ENCODE data around the gene USP13. TPM values are rescaled to one million over a fixed set of nuclear protein-coding genes. Genes with fewer than 3 reads are reported as not detected.

USP13 gene
- total RNA-seq, 1 donor from 2014 or later: 11.5 TPM

DNA sequence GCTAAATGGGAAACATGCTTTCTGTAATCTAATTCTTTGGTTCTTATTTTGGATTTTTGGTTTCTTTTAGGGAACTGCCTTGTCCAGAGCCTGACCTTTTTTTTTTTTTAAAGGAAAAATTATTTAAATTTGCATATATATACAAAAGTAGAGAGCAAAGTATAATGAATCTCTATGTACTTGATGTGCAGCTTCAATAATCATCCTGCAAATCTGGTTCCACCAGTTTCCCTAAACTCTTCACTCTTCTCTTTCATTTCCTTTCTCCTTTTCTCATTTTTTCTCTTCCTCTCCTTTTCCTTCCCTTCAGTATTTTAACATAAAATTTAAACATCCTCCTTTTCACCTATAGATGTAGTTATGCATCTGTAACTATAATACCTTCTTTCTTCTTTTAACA lies 82.5 kb downstream of the USP13 start:
- H3K36me3 ChIP-seq: peaks cover 0 to 7% of the 10 kb centered on the region in 2 donors
- no peak overlapping the region for H3K27ac ChIP-seq
- TF ChIP-seq, protein P1, sequence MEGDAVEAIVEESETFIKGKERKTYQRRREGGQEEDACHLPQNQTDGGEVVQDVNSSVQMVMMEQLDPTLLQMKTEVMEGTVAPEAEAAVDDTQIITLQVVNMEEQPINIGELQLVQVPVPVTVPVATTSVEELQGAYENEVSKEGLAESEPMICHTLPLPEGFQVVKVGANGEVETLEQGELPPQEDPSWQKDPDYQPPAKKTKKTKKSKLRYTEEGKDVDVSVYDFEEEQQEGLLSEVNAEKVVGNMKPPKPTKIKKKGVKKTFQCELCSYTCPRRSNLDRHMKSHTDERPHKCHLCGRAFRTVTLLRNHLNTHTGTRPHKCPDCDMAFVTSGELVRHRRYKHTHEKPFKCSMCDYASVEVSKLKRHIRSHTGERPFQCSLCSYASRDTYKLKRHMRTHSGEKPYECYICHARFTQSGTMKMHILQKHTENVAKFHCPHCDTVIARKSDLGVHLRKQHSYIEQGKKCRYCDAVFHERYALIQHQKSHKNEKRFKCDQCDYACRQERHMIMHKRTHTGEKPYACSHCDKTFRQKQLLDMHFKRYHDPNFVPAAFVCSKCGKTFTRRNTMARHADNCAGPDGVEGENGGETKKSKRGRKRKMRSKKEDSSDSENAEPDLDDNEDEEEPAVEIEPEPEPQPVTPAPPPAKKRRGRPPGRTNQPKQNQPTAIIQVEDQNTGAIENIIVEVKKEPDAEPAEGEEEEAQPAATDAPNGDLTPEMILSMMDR (IDR thresholded peaks at IDR 0.05): no peak
- TF ChIP-seq POLR2A (IDR thresholded peaks at IDR 0.05): no peak
- TF ChIP-seq POLR2AphosphoS5 (IDR thresholded peaks at IDR 0.05; ENCODE audit: insufficient read depth in 1 of 2, low read depth in 1 of 2): no peak
- no peak for DNase-seq (ENCODE audit: extremely low spot score in 2 of 2)
- intact Hi-C loops (cut with DNase I): no loop called here
- H3K4me1 ChIP-seq: no peaks in the 10 kb centered on the region
- no peaks in the 10 kb centered on the region for H3K27me3 ChIP-seq
- no peaks in the 10 kb centered on the region for H3K9me3 ChIP-seq
- no peak overlapping the region for H3K4me3 ChIP-seq

DNA sequence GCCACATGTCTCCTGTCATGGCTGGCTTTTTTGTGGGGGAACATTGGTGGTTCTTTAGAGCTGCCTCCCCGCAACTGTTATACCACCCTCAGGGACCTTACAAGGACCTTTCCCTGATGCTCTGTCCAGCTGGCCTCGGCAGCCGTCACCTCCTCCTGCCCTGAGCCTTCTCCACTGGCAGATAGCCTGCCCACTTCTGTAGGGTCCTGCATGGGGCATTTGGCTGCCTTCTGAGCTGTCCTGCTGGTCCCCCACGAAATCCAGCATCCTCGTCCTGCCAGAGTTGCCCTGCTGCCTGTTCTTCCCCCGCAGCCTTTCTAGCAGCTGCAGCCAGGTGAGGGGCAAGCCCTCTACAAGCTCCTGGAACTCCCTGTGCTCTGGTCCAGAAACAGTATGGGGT lies 86.2 kb downstream of the USP13 start:
- H3K36me3 ChIP-seq: peaks cover 0 to 12% of the 10 kb centered on the region in 2 donors
- H3K27ac ChIP-seq: no peak overlapping the region
- DNase-seq (ENCODE audit: extremely low spot score in 2 of 2): no peak
- no peaks in the 10 kb centered on the region for H3K27me3 ChIP-seq
- H3K4me1 ChIP-seq: no peaks in the 10 kb centered on the region
- intact Hi-C loops (cut with DNase I): no loop called here
- TF ChIP-seq POLR2A (IDR thresholded peaks at IDR 0.05): no peak
- TF ChIP-seq, protein P1 (IDR thresholded peaks at IDR 0.05): no peak
- TF ChIP-seq POLR2AphosphoS5 (IDR thresholded peaks at IDR 0.05; ENCODE audit: insufficient read depth in 1 of 2, low read depth in 1 of 2): no peak
- H3K4me3 ChIP-seq: no peak overlapping the region
- no peaks in the 10 kb centered on the region for H3K9me3 ChIP-seq

DNA sequence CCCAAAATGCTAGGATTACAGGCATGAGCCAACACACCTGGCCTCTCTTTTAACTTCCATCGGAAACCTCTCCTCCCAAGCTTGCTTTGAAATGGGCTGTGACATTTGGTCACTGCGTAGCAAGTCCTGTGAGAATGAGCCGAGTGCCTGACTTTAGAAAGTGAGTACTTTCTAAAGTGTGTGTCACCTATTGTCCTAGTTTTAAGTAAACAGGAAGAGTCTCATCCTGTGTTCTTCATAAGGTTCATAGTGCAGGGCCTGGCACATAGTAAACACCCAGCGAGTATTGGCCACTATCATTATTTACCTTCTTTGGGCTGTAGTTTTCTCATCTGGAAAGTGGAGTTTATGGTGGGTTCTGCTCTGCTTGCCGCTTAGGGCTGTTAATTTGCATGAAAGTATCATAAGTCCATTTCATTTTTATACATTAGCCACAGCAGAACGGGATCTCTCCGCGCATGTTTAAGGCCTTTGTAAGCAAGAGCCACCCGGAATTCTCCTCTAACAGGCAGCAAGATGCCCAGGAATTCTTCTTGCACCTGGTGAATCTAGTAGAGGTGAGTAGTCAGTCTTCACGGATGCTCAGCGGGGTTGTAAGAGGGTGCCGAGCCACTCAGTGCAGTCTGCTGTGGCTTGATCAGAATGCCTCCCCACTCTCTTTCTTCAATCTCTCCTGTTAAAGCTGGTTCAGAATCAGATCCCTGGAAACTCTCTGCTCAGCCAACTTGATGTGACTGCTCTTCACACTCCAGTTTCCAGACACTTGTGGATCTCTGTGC lies 87.2 kb downstream of the USP13 start:
- DNase-seq (ENCODE audit: extremely low spot score in 2 of 2): no peak
- intact Hi-C loops (cut with DNase I): no loop called here
- H3K36me3 ChIP-seq: peaks cover 0 to 12% of the 10 kb centered on the region in 2 donors

DNA sequence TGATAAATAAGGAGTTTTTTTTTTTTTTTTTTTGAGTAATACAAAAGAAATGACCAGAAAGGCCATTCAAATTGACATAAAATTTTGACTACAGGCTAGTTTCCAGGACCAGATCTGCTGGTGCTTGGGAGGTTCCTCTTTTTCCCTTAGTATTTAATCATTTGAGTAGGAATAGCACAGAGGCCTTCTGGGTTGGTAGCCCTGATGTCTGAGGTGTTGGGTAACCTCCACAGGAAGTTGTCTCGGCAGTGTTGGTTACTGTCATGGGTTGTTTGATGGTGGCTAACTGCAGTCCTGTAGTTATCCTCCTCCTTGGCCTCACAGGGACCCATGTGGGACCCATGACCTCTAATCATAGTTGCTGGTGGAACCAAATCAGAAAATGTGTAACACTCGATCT lies 91.1 kb downstream of the USP13 start:
- H3K4me3 ChIP-seq: no peak overlapping the region
- H3K27ac ChIP-seq: no peak overlapping the region
- H3K9me3 ChIP-seq: no peaks in the 10 kb centered on the region
- no peak for TF ChIP-seq POLR2A (IDR thresholded peaks at IDR 0.05)
- no peak for TF ChIP-seq POLR2AphosphoS5 (IDR thresholded peaks at IDR 0.05; ENCODE audit: insufficient read depth in 1 of 2, low read depth in 1 of 2)
- TF ChIP-seq, protein P1 (IDR thresholded peaks at IDR 0.05): no peak
- intact Hi-C loops (cut with DNase I): no loop called here
- no peaks in the 10 kb centered on the region for H3K27me3 ChIP-seq
- H3K36me3 ChIP-seq: peaks cover 0 to 12% of the 10 kb centered on the region in 2 donors
- no peak for DNase-seq (ENCODE audit: extremely low spot score in 2 of 2)
- H3K4me1 ChIP-seq: no peaks in the 10 kb centered on the region

More for the DNA sequence above, 87.2 kb downstream of the USP13 start:
- TF ChIP-seq, protein P1 (IDR thresholded peaks at IDR 0.05): no peak
- TF ChIP-seq POLR2A (IDR thresholded peaks at IDR 0.05) (no peak), POLR2AphosphoS5 (IDR thresholded peaks at IDR 0.05; ENCODE audit: insufficient read depth in 1 of 2, low read depth in 1 of 2) (no peak)
- Histone ChIP-seq H3K27me3 (no peaks in the 10 kb centered on the region), H3K9me3 (no peaks in the 10 kb centered on the region), H3K4me1 (no peaks in the 10 kb centered on the region), H3K4me3 (no peak overlapping the region), H3K27ac (no peak overlapping the region)

DNA sequence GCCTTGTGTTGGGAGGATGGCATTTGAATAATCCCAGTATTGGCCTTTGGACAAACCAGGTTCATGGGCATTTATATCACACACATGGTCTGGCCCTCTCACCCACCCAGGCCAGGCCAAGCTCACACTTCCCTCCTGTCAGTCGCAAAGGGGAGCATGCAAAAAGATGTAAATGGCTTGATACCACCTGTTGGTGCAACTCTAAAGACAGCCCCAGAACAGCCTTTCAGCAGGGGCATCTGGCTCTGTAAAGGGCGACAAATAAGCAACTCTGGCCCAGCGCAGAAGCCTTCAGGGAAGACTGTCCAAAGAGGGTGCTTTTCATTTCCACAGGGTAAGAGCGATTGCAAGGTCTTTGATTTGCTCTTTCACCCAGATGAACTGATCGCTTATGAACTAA lies 91.8 kb downstream of the USP13 start:
- peaks cover 0 to 12% of the 10 kb centered on the region in 2 donors for H3K36me3 ChIP-seq
- TF ChIP-seq, protein P1 (IDR thresholded peaks at IDR 0.05): no peak
- TF ChIP-seq POLR2A (IDR thresholded peaks at IDR 0.05) (no peak), POLR2AphosphoS5 (IDR thresholded peaks at IDR 0.05; ENCODE audit: insufficient read depth in 1 of 2, low read depth in 1 of 2) (no peak)
- intact Hi-C loops (cut with DNase I): no loop called here

More for the DNA sequence above, 91.8 kb downstream of the USP13 start:
- Histone ChIP-seq H3K27me3 (no peaks in the 10 kb centered on the region), H3K9me3 (no peaks in the 10 kb centered on the region), H3K4me1 (no peaks in the 10 kb centered on the region), H3K4me3 (no peak overlapping the region), H3K27ac (no peak overlapping the region)
- no peak for DNase-seq (ENCODE audit: extremely low spot score in 2 of 2)
